Skin epidermis (tissue), 12 donors: Measurements from ENCODE around the gene SLC25A29.
"Not testable (repeated sequence)": the region's sequence is repeated elsewhere in the genome, so short reads cannot be mapped to it uniquely, and the experiment has no call there.

Source experiments
- H3K27ac ChIP-seq, 21 experiments: fragments of 200-600 bp; sonication (generic) in 11 of 21; one replicate each; pipeline ENCODE4 v1.5.0; 2020; ENCODE audit warnings: mild to moderate bottlenecking in 3 of 21, inconsistent platforms in 2 of 21, moderate library complexity in 2 of 21
- H3K4me3 ChIP-seq, 7 experiments: fragments of 200-600 bp; sonication (generic) in 2 of 7; one replicate each; pipeline ENCODE4 v1.5.0; 2020; ENCODE audit warnings: inconsistent platforms in 2 of 7, mild to moderate bottlenecking in 2 of 7, moderate library complexity in 1 of 7

Gene SLC25A29

DNA sequence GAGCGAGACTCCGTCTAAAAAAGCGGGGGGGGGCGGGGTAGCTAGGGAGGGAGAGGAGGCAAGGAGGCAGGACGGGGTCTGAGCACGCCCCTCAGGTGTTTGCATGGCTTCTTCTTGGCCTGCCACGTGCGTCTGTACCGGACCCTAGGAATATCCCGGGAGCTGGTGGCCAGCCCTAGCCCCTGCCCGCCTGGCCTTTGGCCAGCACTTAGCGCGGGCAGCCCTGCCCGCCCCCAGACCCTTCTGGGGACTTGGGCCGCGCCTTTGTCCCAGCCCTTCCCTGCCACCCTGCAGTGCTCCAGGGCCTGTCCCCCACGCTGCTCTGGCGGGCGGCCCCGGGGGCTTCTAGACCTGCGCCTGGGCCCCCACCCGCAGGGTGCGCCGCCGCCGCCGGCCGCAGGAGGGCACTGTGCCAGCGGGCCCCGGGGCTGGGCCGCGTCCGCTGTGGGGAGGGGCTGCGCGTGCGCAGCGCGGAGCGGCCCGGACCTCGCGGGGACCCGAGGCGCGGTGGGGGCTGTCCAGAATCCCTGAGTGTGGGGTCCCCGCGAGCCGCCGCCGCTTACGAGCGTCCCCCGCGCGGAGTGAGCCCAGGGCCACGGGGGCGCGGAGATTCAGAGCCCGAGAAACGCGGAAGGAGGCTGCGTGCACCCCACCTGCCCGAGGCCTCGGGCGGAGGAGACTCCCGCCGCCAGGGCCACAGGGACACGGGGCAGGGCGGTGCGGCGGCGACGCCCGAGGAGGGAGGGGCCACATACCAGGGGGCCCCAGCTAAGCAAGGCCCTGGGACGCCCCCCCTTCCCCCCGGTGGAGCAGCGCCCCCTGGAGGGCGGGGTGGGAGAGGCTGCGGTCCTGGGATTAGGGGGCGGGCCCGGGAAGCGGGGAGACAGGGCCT, 21.0 kb downstream of the SLC25A29 start:
- peak overlapping the region; percentile 60 to 92 (median 75) for H3K4me3 ChIP-seq
- H3K27ac ChIP-seq: peak overlapping the region; percentile 75 to 97 (median 88)

DNA sequence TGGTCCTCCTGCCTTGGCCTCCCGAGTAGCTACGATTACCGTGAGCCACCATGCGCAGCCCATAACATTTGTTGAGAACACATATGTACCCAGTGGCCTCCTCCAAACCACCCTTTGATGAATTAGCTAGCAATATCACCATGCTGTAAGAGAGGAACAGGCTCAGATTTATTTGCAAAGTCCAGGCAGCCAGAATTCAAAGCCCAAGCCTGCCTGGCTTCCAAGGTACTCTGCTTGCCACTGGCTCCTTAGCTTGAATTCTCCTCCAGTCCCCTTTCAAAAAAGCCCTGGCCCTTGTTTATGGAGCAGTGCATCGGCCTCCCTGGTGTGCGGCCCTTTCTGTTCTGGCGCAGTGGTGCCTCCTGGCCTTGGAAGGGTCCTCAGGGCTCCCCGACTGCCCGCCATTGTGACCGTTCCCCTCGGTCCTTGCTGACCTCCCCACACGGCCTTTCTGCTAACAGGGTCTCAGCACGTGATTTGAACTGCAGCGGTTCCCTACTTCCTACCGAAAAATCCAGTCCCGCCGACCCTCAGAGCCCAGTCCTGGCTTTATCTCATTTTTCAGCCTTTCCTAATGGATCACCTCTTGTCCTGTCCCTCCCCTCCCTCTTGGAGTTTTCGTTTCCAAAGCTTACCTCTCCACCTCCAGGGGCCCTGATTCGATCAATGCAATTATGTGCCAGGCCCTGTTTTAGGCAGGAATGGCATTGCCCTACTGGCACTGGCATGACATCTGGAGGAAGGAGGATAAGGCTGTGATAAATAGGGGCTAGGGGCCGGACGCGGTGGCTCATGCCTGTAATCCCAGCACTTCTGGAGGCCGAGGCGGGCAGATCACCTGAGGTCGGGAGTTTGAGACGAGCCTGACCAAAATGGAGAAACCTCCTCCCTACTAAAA, 22.0 kb downstream of the SLC25A29 start:
- Histone ChIP-seq H3K27ac (peak overlapping the region in 12 of 21 experiments; percentile 75 to 95 (median 88)), H3K4me3 (peak overlapping the region in 4 of 7 experiments; percentile 64 to 83 (median 72))

DNA sequence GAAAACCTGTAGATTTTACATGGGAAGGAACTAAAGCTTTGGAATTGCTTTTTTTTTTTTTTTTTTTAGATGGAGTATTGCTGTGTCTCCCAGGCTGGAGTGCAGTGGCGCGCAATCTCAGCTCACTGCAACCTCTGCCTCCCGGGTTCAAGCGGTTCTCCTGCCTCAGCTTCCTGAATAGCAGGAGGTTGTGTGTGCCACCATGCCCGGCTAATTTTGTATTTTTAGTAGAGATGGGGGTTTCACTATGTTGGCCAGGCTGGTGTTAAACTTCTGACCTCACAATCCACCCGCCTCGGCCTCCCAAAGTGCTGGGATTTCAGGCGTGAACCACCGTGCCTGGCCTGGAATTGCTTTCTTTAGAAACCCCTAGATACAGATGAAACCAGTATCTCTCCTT, 22.8 kb downstream of the SLC25A29 start:
- H3K27ac ChIP-seq, H3K4me3 ChIP-seq: not testable (repeated sequence)

- H3K4me3 ChIP-seq: no peak overlapping the region
- H3K27ac ChIP-seq: peak overlapping the region in 2 of 21 experiments; percentile 7 to 23
These were observed 23.4 kb downstream of the SLC25A29 start for GRCh38 chr14:100282766-100283419.

DNA sequence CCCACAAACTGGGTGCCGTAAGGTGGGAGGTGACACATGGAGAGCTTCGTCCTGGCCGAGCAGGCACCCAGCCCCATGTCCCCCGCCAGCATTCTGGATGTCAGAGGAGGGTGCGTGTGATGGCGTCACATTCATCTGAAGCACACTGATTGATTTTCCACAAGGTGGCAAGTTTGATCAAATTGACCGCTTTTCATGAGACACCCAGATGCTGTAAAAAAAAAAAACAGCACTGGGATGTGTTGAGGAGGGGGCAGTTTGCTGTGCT, 24.2 kb downstream of the SLC25A29 start:
- Histone ChIP-seq H3K4me3 (no peak overlapping the region), H3K27ac (peak overlapping the region in 1 of 21 experiments; percentile 34)

GRCh38 chr14:100281286-100282082, 24.8 kb downstream of the SLC25A29 start:
- peak overlapping the region in 1 of 21 experiments; percentile 34 for H3K27ac ChIP-seq
- no peak overlapping the region for H3K4me3 ChIP-seq

DNA sequence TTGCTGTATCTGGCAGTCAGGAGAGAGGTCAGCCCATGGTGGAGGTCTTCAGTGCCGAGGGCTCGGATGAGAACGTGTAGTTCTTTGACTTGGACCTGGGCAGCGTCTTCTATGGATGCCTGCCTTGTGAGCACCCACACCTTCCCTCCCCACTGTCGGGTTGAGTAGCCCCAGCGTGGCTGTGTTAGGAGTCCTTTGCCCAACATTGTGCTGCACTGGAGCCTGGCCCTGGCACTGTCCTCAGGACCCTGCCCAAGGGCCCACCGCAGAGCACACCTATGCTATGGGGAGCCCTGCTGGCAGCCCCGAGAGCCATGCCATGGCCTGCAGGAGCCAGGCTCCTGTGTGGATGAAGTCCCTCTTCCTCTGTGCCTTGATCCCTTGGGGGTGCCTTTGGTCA, 26.7 kb downstream of the SLC25A29 start:
- Histone ChIP-seq H3K27ac (no peak overlapping the region), H3K4me3 (no peak overlapping the region)

DNA sequence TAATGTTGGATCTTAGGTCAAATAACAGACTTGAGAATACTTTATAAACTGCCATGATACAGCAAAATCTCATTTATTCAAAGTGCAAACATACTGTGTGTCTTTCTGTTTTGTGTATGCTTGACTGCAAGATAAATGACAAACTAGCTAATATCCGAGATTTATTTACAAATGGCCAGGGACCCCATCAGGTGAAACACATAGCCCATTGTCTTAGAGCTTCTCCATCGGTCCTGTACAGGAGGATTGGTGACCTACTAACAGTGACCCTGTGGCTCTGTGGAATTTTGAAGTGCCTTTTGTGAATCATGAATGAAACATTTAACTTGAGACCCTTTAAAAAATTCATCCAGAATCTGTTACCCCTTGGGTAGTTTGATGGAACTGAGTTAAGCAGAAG, 27.1 kb downstream of the SLC25A29 start:
- H3K27ac ChIP-seq: no peak overlapping the region
- no peak overlapping the region for H3K4me3 ChIP-seq

DNA sequence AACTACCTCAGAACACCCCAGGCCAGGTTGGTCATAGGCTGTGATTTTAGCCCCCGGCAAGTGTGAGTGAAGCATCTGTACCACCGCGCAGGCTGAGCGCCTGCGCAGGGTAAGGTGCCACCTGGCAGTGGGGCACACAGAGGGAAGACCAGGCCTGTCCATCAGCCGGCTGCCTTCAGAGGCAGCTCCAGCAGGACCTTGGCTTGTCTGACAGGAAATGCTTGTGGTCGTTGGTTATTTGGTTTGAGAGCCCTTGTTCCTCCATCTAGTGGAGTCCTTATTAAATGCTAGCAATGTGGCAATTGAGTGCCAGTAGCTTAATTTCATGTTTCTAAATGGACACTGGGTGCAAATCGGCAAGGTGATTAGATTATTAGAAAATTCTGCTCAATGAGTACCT, 27.5 kb downstream of the SLC25A29 start:
- H3K27ac ChIP-seq: peak overlapping the region in 1 of 21 experiments; percentile 24
- H3K4me3 ChIP-seq: no peak overlapping the region

DNA sequence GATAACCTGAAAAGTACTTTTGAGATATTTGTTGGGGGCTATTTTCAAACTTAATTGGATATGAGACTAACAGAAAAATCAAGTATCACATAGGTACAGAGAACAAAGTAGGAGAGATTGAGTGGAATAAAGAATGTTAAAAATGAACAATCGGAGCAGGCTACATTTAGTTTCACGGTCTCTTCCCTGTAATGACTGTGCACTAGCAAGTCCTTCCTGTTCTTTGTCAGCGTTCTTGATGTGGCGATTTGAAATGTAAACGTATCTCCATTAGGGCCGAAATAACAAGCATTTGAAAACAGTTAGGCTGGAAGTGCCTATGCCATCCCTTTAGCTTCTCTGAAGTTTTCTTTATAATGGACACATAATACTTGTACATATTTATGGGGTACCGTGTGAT, 31.0 kb downstream of the SLC25A29 start:
- Histone ChIP-seq H3K4me3 (no peak overlapping the region), H3K27ac (no peak overlapping the region)

DNA sequence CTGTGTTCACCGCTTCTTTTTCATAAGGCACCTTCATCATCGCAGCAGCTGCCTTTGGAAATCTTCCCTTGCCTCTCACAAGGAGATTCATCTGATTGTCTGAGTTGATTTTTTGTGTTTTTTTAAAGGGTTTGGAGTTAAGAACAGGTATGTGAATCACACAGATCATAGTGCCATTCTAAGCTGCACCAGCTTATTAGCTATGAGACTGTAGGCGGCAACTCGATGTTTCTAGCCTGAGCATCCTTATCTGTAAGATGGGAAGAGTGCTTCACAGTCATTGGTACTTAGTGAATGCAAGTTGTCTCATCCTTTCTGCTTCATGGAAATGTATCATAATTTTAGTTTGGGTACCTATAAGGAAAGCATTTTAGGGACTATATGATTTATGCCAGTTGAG, 32.0 kb downstream of the SLC25A29 start:
- Histone ChIP-seq H3K27ac (no peak overlapping the region), H3K4me3 (no peak overlapping the region)

GRCh38 chr14:100271247-100271939, 34.9 kb downstream of the SLC25A29 start:
- H3K27ac ChIP-seq: no peak overlapping the region

GRCh38 chr14:100268591-100269207, 37.5 kb downstream of the SLC25A29 start:
- H3K27ac ChIP-seq: no peak overlapping the region
- no peak overlapping the region for H3K4me3 ChIP-seq

More at GRCh38 chr14:100271247-100271939, 34.9 kb downstream of the SLC25A29 start:
- H3K4me3 ChIP-seq: no peak overlapping the region

GRCh38 chr14:100267990-100268389, 38.3 kb downstream of the SLC25A29 start:
- no peak overlapping the region for H3K4me3 ChIP-seq

DNA sequence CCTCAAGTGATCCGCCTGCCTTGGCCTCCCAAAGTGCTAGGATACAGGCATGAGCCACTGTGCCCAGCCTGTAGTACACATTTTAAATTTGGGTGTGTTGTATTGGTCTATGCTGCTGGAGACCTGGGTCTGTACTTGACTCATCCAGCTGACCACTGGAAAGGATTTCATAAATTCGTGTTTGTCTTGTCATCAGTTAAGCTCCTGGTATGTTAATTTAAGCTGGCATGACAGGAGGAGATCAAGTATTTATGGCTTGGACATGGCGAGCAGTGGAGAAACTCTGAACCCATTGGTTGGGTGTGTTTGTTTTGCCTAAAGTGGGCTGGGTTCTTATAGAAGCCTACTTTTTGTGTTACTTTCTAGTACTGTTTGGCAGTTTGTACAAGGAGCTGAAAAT, 43.1 kb downstream of the SLC25A29 start:
- H3K4me3 ChIP-seq: no peak overlapping the region
- no peak overlapping the region for H3K27ac ChIP-seq

More at GRCh38 chr14:100267990-100268389, 38.3 kb downstream of the SLC25A29 start:
- H3K27ac ChIP-seq: no peak overlapping the region

GRCh38 chr14:100262545-100262944, 43.7 kb downstream of the SLC25A29 start:
- Histone ChIP-seq H3K4me3 (no peak overlapping the region), H3K27ac (no peak overlapping the region)

DNA sequence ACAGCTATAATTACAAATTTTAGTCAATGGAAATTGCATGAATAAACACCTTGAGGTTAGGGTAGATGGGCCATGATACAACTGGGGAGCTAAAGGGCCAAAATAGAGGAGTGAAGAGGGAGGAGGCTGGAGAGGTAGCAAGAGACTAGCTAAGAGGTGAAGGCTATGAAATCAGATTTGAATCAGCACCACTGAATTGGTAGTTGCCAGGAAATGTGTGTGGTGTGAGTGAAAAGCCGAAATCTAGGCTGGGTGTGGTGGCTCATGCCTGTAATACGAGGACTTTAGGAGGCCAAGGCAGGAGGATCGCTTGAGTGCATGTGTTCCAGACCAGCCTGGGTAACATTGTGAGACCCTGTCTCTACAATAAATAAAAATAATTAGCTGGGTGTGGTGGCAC, 44.6 kb downstream of the SLC25A29 start:
- no peak overlapping the region for H3K4me3 ChIP-seq
- peak overlapping the region in 2 of 21 experiments; percentile 2 to 13 for H3K27ac ChIP-seq

DNA sequence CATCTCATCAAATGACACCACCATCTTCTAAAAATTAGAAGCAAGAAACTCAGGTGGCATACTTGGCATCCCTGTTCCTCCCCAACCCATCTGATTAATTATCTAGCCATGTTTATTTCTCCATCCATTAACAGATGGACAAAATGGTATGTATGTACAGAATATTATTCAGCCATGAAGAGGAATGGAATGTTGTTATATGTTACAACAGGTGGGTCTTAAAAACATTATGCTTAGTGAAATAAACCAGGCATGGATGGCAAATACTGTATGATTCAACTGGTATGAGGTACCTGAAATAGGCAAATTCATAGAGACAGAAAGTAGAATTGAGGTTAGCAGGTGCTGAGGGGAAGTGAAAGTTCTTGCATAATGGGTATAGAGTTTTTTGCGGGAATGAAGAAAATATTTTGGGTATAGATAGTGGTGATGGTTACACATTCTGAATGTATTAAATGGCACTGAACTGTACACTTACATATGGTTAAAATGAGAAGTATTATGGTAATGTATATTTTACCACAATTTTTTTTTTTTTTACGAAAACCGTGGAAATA, 49.8 kb downstream of the SLC25A29 start:
- Histone ChIP-seq H3K4me3 (no peak overlapping the region), H3K27ac (no peak overlapping the region)
